Measurements from ENCODE around the gene KIF4B. TPM values are rescaled to one million over a fixed set of nuclear protein-coding genes. Genes with fewer than 3 reads are reported as not detected.

The KIF4B gene, protein sequence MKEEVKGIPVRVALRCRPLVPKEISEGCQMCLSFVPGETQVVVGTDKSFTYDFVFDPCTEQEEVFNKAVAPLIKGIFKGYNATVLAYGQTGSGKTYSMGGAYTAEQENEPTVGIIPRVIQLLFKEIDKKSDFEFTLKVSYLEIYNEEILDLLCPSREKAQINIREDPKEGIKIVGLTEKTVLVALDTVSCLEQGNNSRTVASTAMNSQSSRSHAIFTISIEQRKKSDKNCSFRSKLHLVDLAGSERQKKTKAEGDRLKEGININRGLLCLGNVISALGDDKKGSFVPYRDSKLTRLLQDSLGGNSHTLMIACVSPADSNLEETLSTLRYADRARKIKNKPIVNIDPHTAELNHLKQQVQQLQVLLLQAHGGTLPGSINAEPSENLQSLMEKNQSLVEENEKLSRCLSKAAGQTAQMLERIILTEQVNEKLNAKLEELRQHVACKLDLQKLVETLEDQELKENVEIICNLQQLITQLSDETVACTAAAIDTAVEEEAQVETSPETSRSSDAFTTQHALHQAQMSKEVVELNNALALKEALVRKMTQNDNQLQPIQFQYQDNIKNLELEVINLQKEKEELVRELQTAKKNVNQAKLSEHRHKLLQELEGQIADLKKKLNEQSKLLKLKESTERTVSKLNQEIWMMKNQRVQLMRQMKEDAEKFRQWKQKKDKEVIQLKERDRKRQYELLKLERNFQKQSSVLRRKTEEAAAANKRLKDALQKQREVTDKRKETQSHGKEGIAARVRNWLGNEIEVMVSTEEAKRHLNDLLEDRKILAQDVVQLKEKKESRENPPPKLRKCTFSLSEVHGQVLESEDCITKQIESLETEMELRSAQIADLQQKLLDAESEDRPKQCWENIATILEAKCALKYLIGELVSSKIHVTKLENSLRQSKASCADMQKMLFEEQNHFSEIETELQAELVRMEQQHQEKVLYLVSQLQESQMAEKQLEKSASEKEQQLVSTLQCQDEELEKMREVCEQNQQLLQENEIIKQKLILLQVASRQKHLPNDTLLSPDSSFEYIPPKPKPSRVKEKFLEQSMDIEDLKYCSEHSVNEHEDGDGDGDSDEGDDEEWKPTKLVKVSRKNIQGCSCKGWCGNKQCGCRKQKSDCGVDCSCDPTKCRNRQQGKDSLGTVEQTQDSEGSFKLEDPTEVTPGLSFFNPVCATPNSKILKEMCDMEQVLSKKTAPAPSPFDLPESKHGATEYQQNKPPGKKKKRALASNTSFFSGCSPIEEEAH
- total RNA-seq (under 1 TPM in 1 of 2 experiments, not detected in 1; 0.09 TPM), polyA plus RNA-seq (not detected)

GRCh38 chr5:155013526-155013925 lies at the start of gene KIF4B:
Gene KIF4B (plus strand): TSS chr5:155013755. CDS start chr5:155013860, 105 bp downstream.
- DNase-seq, result no peak
- H3K27me3 Mint-ChIP-seq, result peaks cover 8 to 20% of the 10 kb centered on the region in 2 donors
- CTCF ChIA-PET, result no interaction called here

GRCh38 chr5:154966081-154966841 lies 47.3 kb upstream of the KIF4B start:
- no peaks in the 10 kb centered on the region for H3K27me3 ChIP-seq (ENCODE audit: insufficient read depth, low read length, poor library complexity, severe bottlenecking)
- H3K27me3 Mint-ChIP-seq, result no peaks in the 10 kb centered on the region
- no peak overlapping the region for H3K27ac ChIP-seq (ENCODE audit: low read depth, low read length)
- H3K4me3 Mint-ChIP-seq, result no peak overlapping the region
- H3K36me3 ChIP-seq (ENCODE audit: insufficient read depth, low read length), result peaks cover 8% of the 10 kb centered on the region
- H3K9me3 Mint-ChIP-seq, result no peaks in the 10 kb centered on the region
- no peaks in the 10 kb centered on the region for H3K9me3 ChIP-seq (ENCODE audit: low read length)
- POLR2A ChIA-PET, result no interaction called here
- H3K36me3 Mint-ChIP-seq, result peaks cover 0 to 70% (median 17%) of the 10 kb centered on the region in 3 donors
- CTCF ChIA-PET, result no interaction called here
- no peak overlapping the region for H3K4me3 ChIP-seq (ENCODE audit: low read length)
- H3K4me1 Mint-ChIP-seq, result peaks cover 0 to 7% (median 3%) of the 10 kb centered on the region in 3 donors
- H3K4me1 ChIP-seq (ENCODE audit: insufficient read depth, low read length), result no peaks in the 10 kb centered on the region
- DNase-seq, result no peak
- H3K27ac Mint-ChIP-seq, result no peak overlapping the region

More at GRCh38 chr5:155013526-155013925, at the start of gene KIF4B:
- no peaks in the 10 kb centered on the region for H3K4me1 Mint-ChIP-seq
- no peaks in the 10 kb centered on the region for H3K36me3 Mint-ChIP-seq
- no peak within 1 kb of the TSS for H3K4me3 Mint-ChIP-seq
- POLR2A ChIA-PET, result no interaction called here
- no peak within 1 kb of the TSS for H3K27ac Mint-ChIP-seq
- Histone ChIP-seq H3K9me3 (ENCODE audit: low read length) (no peaks in the 10 kb centered on the region), H3K27me3 (ENCODE audit: insufficient read depth, low read length, poor library complexity, severe bottlenecking) (no peaks in the 10 kb centered on the region), H3K27ac (ENCODE audit: low read depth, low read length) (no peak within 1 kb of the TSS), H3K4me3 (ENCODE audit: low read length) (no peak within 1 kb of the TSS), H3K36me3 (ENCODE audit: insufficient read depth, low read length) (no peaks in the 10 kb centered on the region), H3K4me1 (ENCODE audit: insufficient read depth, low read length) (no peaks in the 10 kb centered on the region)
- no peaks in the 10 kb centered on the region for H3K9me3 Mint-ChIP-seq

DNA sequence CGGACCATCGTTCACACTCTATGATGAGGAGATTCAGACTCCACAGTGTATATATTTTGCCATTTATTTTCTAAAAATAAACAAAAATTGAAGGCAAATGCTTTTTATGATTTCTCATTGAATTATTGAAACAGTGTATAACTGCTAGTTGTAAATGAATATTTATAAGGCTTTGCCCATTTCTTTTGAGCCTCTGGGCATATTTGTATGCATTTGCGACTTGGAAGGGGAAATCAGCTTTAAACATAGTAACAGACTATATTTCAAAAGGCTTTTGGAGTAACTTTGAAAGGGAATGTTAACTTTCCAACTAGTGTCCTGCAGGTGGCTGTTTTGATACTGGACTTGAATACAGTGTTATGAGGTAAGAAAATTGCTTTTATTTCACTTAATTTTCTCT lies 46.7 kb upstream of the KIF4B start:
- Mint-ChIP-seq H3K4me3 (no peak overlapping the region), H3K4me1 (peaks cover 0 to 7% (median 3%) of the 10 kb centered on the region in 3 donors), H3K36me3 (peaks cover 0 to 65% (median 17%) of the 10 kb centered on the region in 3 donors), H3K27ac (no peak overlapping the region), H3K27me3 (no peaks in the 10 kb centered on the region), H3K9me3 (no peaks in the 10 kb centered on the region)
- no peak for DNase-seq
- peaks cover 3% of the 10 kb centered on the region for H3K36me3 ChIP-seq (ENCODE audit: insufficient read depth, low read length)
- H3K9me3 ChIP-seq (ENCODE audit: low read length), result no peaks in the 10 kb centered on the region
- ChIA-PET CTCF (no interaction called here), POLR2A (no interaction called here)
- H3K4me3 ChIP-seq (ENCODE audit: low read length), result no peak overlapping the region
- no peaks in the 10 kb centered on the region for H3K4me1 ChIP-seq (ENCODE audit: insufficient read depth, low read length)
- no peak overlapping the region for H3K27ac ChIP-seq (ENCODE audit: low read depth, low read length)
- H3K27me3 ChIP-seq (ENCODE audit: insufficient read depth, low read length, poor library complexity, severe bottlenecking), result no peaks in the 10 kb centered on the region

- no peak overlapping the region for H3K4me3 Mint-ChIP-seq
- peaks cover 0 to 7% (median 3%) of the 10 kb centered on the region in 3 donors for H3K4me1 Mint-ChIP-seq
- CTCF ChIA-PET, result no interaction called here
- H3K9me3 Mint-ChIP-seq, result no peaks in the 10 kb centered on the region
- POLR2A ChIA-PET, result no interaction called here
- H3K27ac Mint-ChIP-seq, result no peak overlapping the region
- Histone ChIP-seq H3K36me3 (ENCODE audit: insufficient read depth, low read length) (peaks cover 3% of the 10 kb centered on the region), H3K27ac (ENCODE audit: low read depth, low read length) (no peak overlapping the region), H3K27me3 (ENCODE audit: insufficient read depth, low read length, poor library complexity, severe bottlenecking) (no peaks in the 10 kb centered on the region), H3K4me3 (ENCODE audit: low read length) (no peak overlapping the region), H3K4me1 (ENCODE audit: insufficient read depth, low read length) (no peaks in the 10 kb centered on the region), H3K9me3 (ENCODE audit: low read length) (no peaks in the 10 kb centered on the region)
- no peak for DNase-seq
- H3K36me3 Mint-ChIP-seq, result peaks cover 0 to 60% (median 16%) of the 10 kb centered on the region in 3 donors
- no peaks in the 10 kb centered on the region for H3K27me3 Mint-ChIP-seq
Observed at GRCh38 chr5:154967421-154968024, 46.0 kb upstream of the KIF4B start.

GRCh38 chr5:154968953-154969352 lies 44.6 kb upstream of the KIF4B start:
- no peaks in the 10 kb centered on the region for H3K9me3 Mint-ChIP-seq
- no peak overlapping the region for H3K4me3 ChIP-seq (ENCODE audit: low read length)
- H3K27ac ChIP-seq (ENCODE audit: low read depth, low read length), result no peak overlapping the region
- ChIA-PET CTCF (no interaction called here), POLR2A (no interaction called here)
- no peak overlapping the region for H3K4me3 Mint-ChIP-seq
- H3K27ac Mint-ChIP-seq, result no peak overlapping the region
- H3K36me3 ChIP-seq (ENCODE audit: insufficient read depth, low read length), result peaks cover 3% of the 10 kb centered on the region
- DNase-seq, result no peak
- H3K9me3 ChIP-seq (ENCODE audit: low read length), result no peaks in the 10 kb centered on the region
- H3K27me3 ChIP-seq (ENCODE audit: insufficient read depth, low read length, poor library complexity, severe bottlenecking), result no peaks in the 10 kb centered on the region
- peaks cover 0 to 3% (median 1%) of the 10 kb centered on the region in 3 donors for H3K4me1 Mint-ChIP-seq
- H3K27me3 Mint-ChIP-seq, result no peaks in the 10 kb centered on the region
- peaks cover 0 to 51% (median 11%) of the 10 kb centered on the region in 3 donors for H3K36me3 Mint-ChIP-seq
- no peaks in the 10 kb centered on the region for H3K4me1 ChIP-seq (ENCODE audit: insufficient read depth, low read length)

GRCh38 chr5:154970759-154971158 lies 42.8 kb upstream of the KIF4B start:
- Mint-ChIP-seq H3K9me3 (no peaks in the 10 kb centered on the region), H3K27ac (peak overlapping the region in 1 of 8 donors; percentile 29), H3K27me3 (no peaks in the 10 kb centered on the region), H3K4me1 (peaks cover 0 to 2% (median 0%) of the 10 kb centered on the region in 3 donors), H3K36me3 (peaks cover 6 to 36% (median 8%) of the 10 kb centered on the region in 3 donors), H3K4me3 (no peak overlapping the region)
- no peak for DNase-seq
- H3K4me1 ChIP-seq (ENCODE audit: insufficient read depth, low read length), result no peaks in the 10 kb centered on the region
- ChIA-PET CTCF (no interaction called here), POLR2A (no interaction called here)
- no peaks in the 10 kb centered on the region for H3K27me3 ChIP-seq (ENCODE audit: insufficient read depth, low read length, poor library complexity, severe bottlenecking)
- H3K4me3 ChIP-seq (ENCODE audit: low read length), result no peak overlapping the region
- H3K9me3 ChIP-seq (ENCODE audit: low read length), result no peaks in the 10 kb centered on the region
- no peak overlapping the region for H3K27ac ChIP-seq (ENCODE audit: low read depth, low read length)
- peaks cover 3% of the 10 kb centered on the region for H3K36me3 ChIP-seq (ENCODE audit: insufficient read depth, low read length)

DNA sequence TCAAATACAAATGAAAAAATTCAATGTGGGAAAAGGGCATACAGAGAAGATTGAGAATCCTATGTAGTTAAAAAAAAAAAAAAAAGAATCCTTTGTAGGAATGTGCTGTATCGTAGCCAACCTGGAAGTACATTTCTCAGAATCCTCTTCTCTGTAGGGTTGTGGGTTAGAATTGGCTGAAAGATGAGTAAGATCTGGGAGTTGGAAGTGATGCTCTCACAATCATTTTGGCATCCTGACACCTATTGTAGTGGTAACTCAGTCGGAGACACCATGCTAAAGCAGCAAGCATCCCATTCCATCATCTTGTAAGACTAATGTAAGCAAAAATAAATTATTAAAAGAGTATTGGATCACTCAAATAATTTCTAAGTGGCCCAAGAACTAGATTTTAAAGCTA lies 42.1 kb upstream of the KIF4B start:
- Histone ChIP-seq H3K4me3 (ENCODE audit: low read length) (no peak overlapping the region), H3K36me3 (ENCODE audit: insufficient read depth, low read length) (peaks cover 2% of the 10 kb centered on the region), H3K27ac (ENCODE audit: low read depth, low read length) (no peak overlapping the region), H3K9me3 (ENCODE audit: low read length) (no peaks in the 10 kb centered on the region), H3K4me1 (ENCODE audit: insufficient read depth, low read length) (no peaks in the 10 kb centered on the region), H3K27me3 (ENCODE audit: insufficient read depth, low read length, poor library complexity, severe bottlenecking) (no peaks in the 10 kb centered on the region)
- Mint-ChIP-seq H3K36me3 (peaks cover 7 to 29% (median 7%) of the 10 kb centered on the region in 3 donors), H3K27me3 (no peaks in the 10 kb centered on the region), H3K4me3 (no peak overlapping the region), H3K9me3 (no peaks in the 10 kb centered on the region), H3K4me1 (peaks cover 0 to 2% (median 0%) of the 10 kb centered on the region in 3 donors), H3K27ac (no peak overlapping the region)
- ChIA-PET POLR2A (no interaction called here), CTCF (no interaction called here)
- DNase-seq, result no peak

All from CD8-positive, alpha-beta memory T cell (primary cell).